Fibroblast of lung (primary cell): ENCODE measurements around the gene LNPEP.

Experiments used
- EZH2 ChIP-seq: IDR thresholded peaks from 2 replicates; pipeline ENCODE4 v1.5.1; 2012; ENCODE audit warnings: low read length, control low read depth, mild to moderate bottlenecking; ENCODE audit errors: missing control alignments
- TF ChIP-seq, protein P1 (sequence below), 2 donors: IDR thresholded peaks in 1 of 2; conservative IDR thresholded peaks in 1 of 2; 1 replicate in 1 of 2; 2 replicates in 1 of 2; pipeline ENCODE4 v1.5.1; 2011 to 2012; ENCODE audit warnings: low read length in 2 of 2, control low read depth in 1 of 2, inconsistent platforms in 1 of 2, low read depth in 1 of 2, mild to moderate bottlenecking in 1 of 2

GRCh38 chr5:96952118-96952750, 16.4 kb downstream of the LNPEP start:
- TF ChIP-seq, protein P1, sequence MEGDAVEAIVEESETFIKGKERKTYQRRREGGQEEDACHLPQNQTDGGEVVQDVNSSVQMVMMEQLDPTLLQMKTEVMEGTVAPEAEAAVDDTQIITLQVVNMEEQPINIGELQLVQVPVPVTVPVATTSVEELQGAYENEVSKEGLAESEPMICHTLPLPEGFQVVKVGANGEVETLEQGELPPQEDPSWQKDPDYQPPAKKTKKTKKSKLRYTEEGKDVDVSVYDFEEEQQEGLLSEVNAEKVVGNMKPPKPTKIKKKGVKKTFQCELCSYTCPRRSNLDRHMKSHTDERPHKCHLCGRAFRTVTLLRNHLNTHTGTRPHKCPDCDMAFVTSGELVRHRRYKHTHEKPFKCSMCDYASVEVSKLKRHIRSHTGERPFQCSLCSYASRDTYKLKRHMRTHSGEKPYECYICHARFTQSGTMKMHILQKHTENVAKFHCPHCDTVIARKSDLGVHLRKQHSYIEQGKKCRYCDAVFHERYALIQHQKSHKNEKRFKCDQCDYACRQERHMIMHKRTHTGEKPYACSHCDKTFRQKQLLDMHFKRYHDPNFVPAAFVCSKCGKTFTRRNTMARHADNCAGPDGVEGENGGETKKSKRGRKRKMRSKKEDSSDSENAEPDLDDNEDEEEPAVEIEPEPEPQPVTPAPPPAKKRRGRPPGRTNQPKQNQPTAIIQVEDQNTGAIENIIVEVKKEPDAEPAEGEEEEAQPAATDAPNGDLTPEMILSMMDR (conservative IDR thresholded peaks at IDR 0.05 in 1 of 2, IDR thresholded peaks at IDR 0.05 in 1 of 2; ENCODE audit: low read depth in 1 of 2, low read length in 2 of 2) = no peak
- TF ChIP-seq EZH2 = no peak
